ENCODE measurements around the gene LRRC25. TPM values are rescaled to one million over a fixed set of nuclear protein-coding genes. Genes with fewer than 3 reads are reported as not detected.
A peak's percentile ranks its signal among the peaks of the same experiment; 100 is the strongest.

The LRRC25 gene
- polyA plus RNA-seq (2012; ENCODE audit: low read depth, missing spikeins): 2.0 TPM

DNA sequence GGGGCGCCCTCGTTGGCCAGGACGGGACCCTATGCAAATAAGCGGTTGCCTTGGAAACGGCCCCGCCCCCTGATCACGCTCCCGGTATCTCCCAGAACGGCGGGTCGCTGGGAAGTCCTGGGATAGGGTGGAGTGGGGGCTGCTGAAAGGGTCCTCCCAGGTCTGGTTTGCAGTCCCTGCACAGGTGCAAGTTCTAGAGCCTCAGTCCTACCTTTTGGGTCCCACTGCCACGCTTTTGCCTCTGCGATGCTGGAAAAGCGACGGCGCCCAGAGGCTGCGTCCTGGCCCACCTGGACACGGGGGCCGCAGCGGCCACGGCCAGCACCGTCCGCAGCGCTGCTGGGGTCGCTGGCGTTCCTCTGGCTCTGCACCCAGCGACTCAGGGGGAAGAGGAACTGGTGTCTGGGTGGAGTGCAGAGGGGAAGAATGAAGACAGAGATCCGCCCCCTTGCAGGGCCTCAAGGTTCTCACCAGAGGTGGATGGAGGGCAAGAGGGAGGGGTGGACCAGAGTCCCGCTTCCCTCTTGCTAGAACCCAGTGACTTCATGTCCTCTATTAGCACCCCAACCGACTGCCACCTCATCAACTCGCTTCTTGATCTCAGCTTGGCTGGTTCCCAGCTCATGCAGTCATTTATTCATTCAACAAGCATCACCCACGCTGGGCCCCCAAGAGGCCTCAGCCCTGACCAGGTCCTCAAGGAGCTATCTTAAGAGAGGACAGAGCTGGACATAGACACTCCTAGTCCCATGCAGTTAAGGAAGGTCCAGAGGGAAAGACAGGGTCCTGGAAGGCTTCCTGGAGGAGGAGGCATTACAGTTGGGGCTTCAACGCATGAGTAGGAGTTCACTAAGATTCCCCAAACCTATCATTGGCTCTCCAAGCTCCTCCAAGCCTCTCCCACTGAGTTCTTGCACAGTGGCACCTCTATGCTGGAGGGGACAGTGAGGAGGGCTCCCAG is at the start of gene LRRC25:
LRRC25 (minus strand) TSS at position 381 of the 961 bp plus-strand sequence. CDS start 659 bp downstream, outside the sequence.
- DNase-seq (ENCODE audit: insufficient read length, low spot score) (no peak), FAIRE-seq (peak; percentile 90)

DNA sequence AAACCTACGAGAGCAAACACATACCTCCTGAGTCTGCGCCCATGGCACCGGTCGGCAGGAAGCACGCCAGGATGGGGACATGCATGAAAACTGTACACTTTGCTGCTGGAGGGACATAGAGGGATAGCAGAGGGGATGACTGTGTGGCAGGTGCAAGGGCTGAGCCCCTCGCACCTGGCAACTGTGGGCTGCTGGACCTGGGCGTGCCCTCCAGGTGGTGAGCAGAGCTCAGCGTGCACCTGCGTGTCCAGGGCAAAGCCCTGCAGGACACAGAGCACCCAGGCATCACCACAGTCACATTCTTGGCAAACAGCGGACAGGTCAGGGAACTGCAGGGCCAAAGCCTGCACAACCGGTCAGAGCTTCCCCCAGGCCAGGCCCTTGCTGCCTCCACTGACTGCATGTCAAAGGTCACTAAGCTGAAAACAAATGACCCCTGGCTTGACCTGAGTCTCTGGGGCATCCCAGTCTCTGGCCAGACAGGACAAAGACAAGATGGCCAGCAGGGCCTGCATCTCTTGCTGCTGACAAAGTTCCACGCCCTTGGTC is 49.5 kb upstream of the LRRC25 start:
- FAIRE-seq (no peak), DNase-seq (ENCODE audit: insufficient read length, low spot score) (no peak)
- TF ChIP-seq POLR2AphosphoS5 (IDR thresholded peaks at IDR 0.05; ENCODE audit: low read depth, low read length): no peak
- no peak for TF ChIP-seq SPI1 (IDR thresholded peaks at IDR 0.05; ENCODE audit: low read depth, low read length)
- no peak for TF ChIP-seq POLR2A (IDR thresholded peaks at IDR 0.05; ENCODE audit: low read depth, low read length)

More for the DNA sequence above, at the start of gene LRRC25:
- TF ChIP-seq SPI1 (IDR thresholded peaks at IDR 0.05; ENCODE audit: low read depth, low read length) (peak; percentile 84), POLR2AphosphoS5 (IDR thresholded peaks at IDR 0.05; ENCODE audit: low read depth, low read length) (0 out of 2 replicates have a peak, but pooled peaks have one; percentile 36), POLR2A (IDR thresholded peaks at IDR 0.05; ENCODE audit: low read depth, low read length) (no peak), TAF1 (IDR thresholded peaks at IDR 0.05; ENCODE audit: low read depth, low read length) (no peak), POU2F2 (IDR thresholded peaks at IDR 0.05; ENCODE audit: low read depth, low read length) (peak; percentile 94), PAX5 (IDR thresholded peaks at IDR 0.05; ENCODE audit: insufficient read depth, low read length, severe bottlenecking) (no peak)

DNA sequence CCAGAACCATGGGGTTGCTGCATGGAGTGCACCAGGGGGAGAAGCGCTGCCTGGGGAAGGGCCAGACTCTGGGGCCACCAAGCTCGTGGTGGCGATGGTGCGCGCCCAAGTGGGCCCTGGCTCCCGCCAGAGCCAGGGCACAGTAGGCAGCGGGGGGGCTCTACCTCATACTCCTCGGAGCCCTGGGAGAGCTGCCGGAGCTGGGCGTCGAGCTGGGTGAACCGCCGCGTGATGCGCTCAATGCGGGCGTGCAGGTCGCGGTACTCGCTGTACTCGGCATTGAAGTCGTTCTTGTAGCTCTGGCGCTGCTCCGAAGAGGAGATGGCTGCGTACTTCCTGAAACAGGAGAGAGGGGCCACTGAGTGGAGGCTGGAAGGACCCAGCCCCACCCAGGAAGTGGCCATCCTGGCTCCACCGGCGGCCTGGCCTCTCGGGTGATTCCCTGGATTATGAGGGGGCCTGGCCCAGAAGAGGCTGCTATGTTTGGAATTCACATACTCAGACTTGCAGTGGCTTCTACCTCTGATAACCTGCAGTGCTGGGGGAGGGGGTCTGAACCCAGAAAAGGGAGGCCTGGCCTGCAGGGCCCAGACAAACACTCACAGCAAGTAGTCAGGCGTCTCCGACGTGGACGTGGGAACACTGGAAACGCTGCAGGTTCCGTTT is 48.9 kb upstream of the LRRC25 start:
- DNase-seq (ENCODE audit: insufficient read length, low spot score) (no peak), FAIRE-seq (no peak)
- TF ChIP-seq TAF1 (IDR thresholded peaks at IDR 0.05; ENCODE audit: low read depth, low read length): no peak
- TF ChIP-seq POLR2AphosphoS5 (IDR thresholded peaks at IDR 0.05; ENCODE audit: low read depth, low read length): no peak
- TF ChIP-seq PAX5 (IDR thresholded peaks at IDR 0.05; ENCODE audit: insufficient read depth, low read length, severe bottlenecking): no peak
- TF ChIP-seq POLR2A (IDR thresholded peaks at IDR 0.05; ENCODE audit: low read depth, low read length): no peak
- no peak for TF ChIP-seq POU2F2 (IDR thresholded peaks at IDR 0.05; ENCODE audit: low read depth, low read length)

DNA sequence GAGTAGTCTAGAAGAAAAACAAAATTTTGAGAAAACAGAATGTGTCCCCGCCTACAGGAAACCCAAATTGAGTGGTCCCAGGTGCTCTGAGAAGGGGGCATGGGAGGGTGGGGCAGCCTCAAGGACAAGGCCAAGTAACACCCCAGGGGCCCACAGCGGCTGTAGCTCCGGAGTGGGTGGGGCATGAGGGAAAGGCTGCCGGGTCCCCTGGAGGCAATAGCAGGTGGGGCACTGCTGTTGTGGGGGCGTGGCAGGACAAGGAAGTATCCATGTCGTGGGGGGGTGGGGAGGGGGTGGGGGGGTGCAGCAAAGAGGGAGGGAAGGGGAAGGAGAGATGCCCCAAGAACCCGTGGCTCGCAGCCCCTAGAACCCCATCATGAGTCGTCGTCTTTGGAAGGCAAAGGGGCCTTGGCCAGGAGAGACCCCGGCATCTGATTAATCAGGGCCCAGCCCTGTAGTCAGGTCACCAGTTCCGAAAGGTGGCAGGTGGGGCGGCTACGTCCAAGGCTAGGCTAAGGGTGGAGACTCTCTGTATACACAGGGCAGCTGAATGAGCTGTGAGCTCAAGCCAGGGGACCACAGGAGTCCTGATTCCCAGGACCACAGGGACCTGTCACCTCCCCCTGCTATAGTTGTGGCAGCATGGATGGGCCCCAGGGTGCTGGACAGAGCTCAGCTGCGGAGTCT is 48.0 kb upstream of the LRRC25 start:
- TF ChIP-seq POU2F2 (IDR thresholded peaks at IDR 0.05; ENCODE audit: low read depth, low read length) (no peak), TAF1 (IDR thresholded peaks at IDR 0.05; ENCODE audit: low read depth, low read length) (no peak), SPI1 (IDR thresholded peaks at IDR 0.05; ENCODE audit: low read depth, low read length) (no peak), POLR2AphosphoS5 (IDR thresholded peaks at IDR 0.05; ENCODE audit: low read depth, low read length) (no peak), POLR2A (IDR thresholded peaks at IDR 0.05; ENCODE audit: low read depth, low read length) (no peak), PAX5 (IDR thresholded peaks at IDR 0.05; ENCODE audit: insufficient read depth, low read length, severe bottlenecking) (no peak)
- DNase-seq (ENCODE audit: insufficient read length, low spot score) (no peak), FAIRE-seq (no peak)

DNA sequence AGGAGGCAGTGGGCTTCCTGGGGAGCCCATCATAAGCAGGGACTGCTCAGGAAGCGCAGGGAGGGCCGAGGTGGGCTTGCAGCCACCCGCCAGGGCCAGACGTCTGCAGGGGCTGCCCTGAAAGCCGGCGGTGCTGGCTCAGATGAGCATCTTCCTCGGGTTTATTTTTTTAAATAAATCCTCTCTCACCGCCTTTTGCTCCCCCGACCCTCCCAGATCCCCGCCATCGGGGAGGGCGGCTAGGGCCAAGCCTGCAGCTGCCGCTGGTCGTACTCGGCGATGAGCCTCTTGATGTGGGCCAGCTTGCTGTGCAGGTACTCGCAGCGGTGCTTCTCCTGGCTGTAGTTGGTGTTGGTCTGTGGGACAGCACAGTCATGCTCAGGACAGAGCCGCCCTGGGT is 47.1 kb upstream of the LRRC25 start:
- no peak for DNase-seq (ENCODE audit: insufficient read length, low spot score)
- no peak for FAIRE-seq
- TF ChIP-seq TAF1 (IDR thresholded peaks at IDR 0.05; ENCODE audit: low read depth, low read length) (no peak), POU2F2 (IDR thresholded peaks at IDR 0.05; ENCODE audit: low read depth, low read length) (no peak), PAX5 (IDR thresholded peaks at IDR 0.05; ENCODE audit: insufficient read depth, low read length, severe bottlenecking) (no peak), SPI1 (IDR thresholded peaks at IDR 0.05; ENCODE audit: low read depth, low read length) (no peak), POLR2AphosphoS5 (IDR thresholded peaks at IDR 0.05; ENCODE audit: low read depth, low read length) (no peak)

DNA sequence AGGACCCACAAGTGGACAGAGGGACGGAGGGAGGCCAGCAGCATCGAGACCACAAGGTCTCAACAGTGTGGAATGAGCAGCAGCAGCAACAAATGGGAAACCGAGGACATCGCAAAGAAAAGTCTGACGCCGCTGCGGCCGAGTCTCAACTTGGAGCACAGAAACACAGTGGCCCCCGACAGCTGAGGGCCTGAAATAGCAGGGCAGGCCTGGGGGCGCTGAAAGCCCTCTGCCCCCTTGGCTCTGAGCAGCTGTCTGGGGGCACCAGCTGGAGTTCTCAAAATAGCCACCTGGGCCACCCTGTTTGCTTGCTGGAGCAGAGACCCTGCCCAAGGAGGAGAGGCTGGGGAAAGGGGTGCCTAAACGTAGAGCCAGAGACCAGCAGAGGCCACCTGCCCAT is 46.4 kb upstream of the LRRC25 start:
- TF ChIP-seq TAF1 (IDR thresholded peaks at IDR 0.05; ENCODE audit: low read depth, low read length) (no peak), POLR2AphosphoS5 (IDR thresholded peaks at IDR 0.05; ENCODE audit: low read depth, low read length) (no peak)
- no peak for FAIRE-seq
- DNase-seq (ENCODE audit: insufficient read length, low spot score): no peak

DNA sequence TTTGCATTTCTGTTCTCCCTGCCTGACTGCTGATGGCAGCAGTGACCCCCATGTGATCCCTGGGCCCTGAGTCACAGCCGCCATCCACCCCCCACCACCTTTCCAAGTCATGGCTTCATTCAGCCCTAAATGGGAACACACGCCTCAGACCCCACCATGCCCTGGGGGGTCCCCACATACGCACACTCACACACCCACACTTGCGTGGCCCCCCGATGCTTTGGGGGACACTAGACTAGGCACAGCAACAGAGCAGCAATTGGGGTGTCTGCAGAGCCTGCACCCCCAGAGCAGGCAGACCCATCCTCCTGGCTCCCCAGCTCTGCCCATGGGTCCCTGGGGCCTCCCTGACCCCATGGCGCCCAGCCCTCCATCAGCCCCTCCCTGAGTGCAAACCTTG is 46.0 kb upstream of the LRRC25 start:
- TF ChIP-seq TAF1 (IDR thresholded peaks at IDR 0.05; ENCODE audit: low read depth, low read length) (no peak), PAX5 (IDR thresholded peaks at IDR 0.05; ENCODE audit: insufficient read depth, low read length, severe bottlenecking) (no peak), POLR2A (IDR thresholded peaks at IDR 0.05; ENCODE audit: low read depth, low read length) (no peak), SPI1 (IDR thresholded peaks at IDR 0.05; ENCODE audit: low read depth, low read length) (no peak), POLR2AphosphoS5 (IDR thresholded peaks at IDR 0.05; ENCODE audit: low read depth, low read length) (no peak), POU2F2 (IDR thresholded peaks at IDR 0.05; ENCODE audit: low read depth, low read length) (no peak)
- FAIRE-seq: no peak
- DNase-seq (ENCODE audit: insufficient read length, low spot score): no peak

DNA sequence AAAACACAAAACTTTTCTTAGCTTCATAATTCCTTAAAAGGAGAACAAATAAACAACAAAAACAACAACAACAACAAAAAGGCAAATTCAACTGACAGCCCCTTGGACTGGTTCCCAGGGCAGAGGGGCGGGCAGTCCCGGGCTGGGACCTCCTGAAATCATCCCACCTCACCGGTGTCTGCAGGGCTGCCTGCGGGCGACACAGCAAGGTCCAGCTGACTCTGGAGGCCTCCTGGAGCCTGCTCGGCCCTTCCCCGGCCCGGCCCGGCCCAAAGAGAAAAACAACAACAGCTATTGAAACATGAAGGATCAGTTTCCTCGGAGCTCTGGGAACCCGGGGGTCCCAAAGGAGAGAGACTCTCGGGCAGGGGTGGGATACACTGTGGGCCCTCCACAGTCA is 45.5 kb upstream of the LRRC25 start:
- TF ChIP-seq PAX5 (IDR thresholded peaks at IDR 0.05; ENCODE audit: insufficient read depth, low read length, severe bottlenecking): no peak
- DNase-seq (ENCODE audit: insufficient read length, low spot score) (no peak), FAIRE-seq (no peak)

Measured in GM12891 (cell line).